B cell (primary cell): ENCODE data around the gene TARBP2. TPM values are rescaled to one million over a fixed set of nuclear protein-coding genes. Genes with fewer than 3 reads are reported as not detected.
A peak's percentile ranks its signal among the peaks of the same experiment; 100 is the strongest.

ENCODE experiments used
- ATAC-seq: fragments of 200-7000 bp; cut with Tn5 transposase; one replicate; pipeline ENCODE4 v1.10.0; 2021; ENCODE audit warnings: low read depth, mild to moderate bottlenecking, moderate number of reproducible peaks, moderate library complexity
- CTCF ChIA-PET: fragments of 350-600 bp; sonication (Branson Sonifier 250); formaldehyde crosslinking; loops from one replicate; lab custom pipeline; 2021; ENCODE audit warnings: antibody characterized with exemption, inconsistent platforms; lab: Charles Lee
- POLR2A ChIA-PET: fragments of 350-600 bp; sonication (Branson Sonifier 250); formaldehyde crosslinking; loops from one replicate; lab custom pipeline; 2021; ENCODE audit warnings: antibody characterized with exemption; lab: Charles Lee
- DNase-seq: peaks from one replicate; pipeline ENCODE4 v3.0.0; 2013
- H2AFZ ChIP-seq: 2 replicates; pipeline ENCODE4 v1.6.1; 2012; ENCODE audit warnings: mild to moderate bottlenecking, low read depth, low read length; ENCODE audit not compliant: insufficient read depth, poor library complexity, severe bottlenecking
- H3K27ac ChIP-seq, 2 donors: 1 replicate in 1 of 2; 2 replicates in 1 of 2; pipeline ENCODE4 v1.5.1; 2012 to 2013; ENCODE audit warnings: low read length in 2 of 2, mild to moderate bottlenecking in 2 of 2, moderate library complexity in 1 of 2
- H3K27me3 ChIP-seq, 4 experiments: fragments of 200-600 bp in 1 of 4; sonication (generic) in 1 of 4; replicated peaks in 1 of 4; 1 replicate in 2 of 4; 2 replicates in 2 of 4; pipeline versions ENCODE4 v1.6.1 to v1.7.0; 2013 to 2016; ENCODE audit warnings: low read length in 3 of 4, mild to moderate bottlenecking in 2 of 4, mixed read lengths in 1 of 4, moderate library complexity in 1 of 4; ENCODE audit not compliant: insufficient read depth in 4 of 4, control insufficient read depth in 3 of 4; ENCODE audit errors: control extremely low read depth in 1 of 4
- H3K36me3 ChIP-seq, 2 experiments: replicated peaks in 1 of 2; 1 replicate in 1 of 2; 2 replicates in 1 of 2; pipeline versions ENCODE4 v1.6.1 to v1.7.1; 2013; ENCODE audit warnings: low read length in 1 of 2; ENCODE audit not compliant: insufficient read depth in 2 of 2, control insufficient read depth in 1 of 2; ENCODE audit errors: control extremely low read depth in 1 of 2, extremely low read depth in 1 of 2
- H3K4me1 ChIP-seq, 2 donors: fragments of 200-600 bp in 1 of 2; sonication (generic) in 1 of 2; 1 replicate in 1 of 2; 2 replicates in 1 of 2; pipeline versions ENCODE4 v1.5.1 to v1.6.1; 2013 to 2017; ENCODE audit warnings: low read length in 2 of 2; ENCODE audit not compliant: control insufficient read depth in 2 of 2, insufficient read depth in 2 of 2
- H3K4me2 ChIP-seq: replicated peaks from 2 replicates; pipeline ENCODE3; 2012; ENCODE audit warnings: mild to moderate bottlenecking, low read depth, low read length; ENCODE audit not compliant: poor library complexity, severe bottlenecking
- H3K4me3 ChIP-seq, 5 experiments: fragments of 200-600 bp in 1 of 5; sonication (generic) in 1 of 5; 1 replicate in 3 of 5; 2 replicates in 2 of 5; pipeline versions ENCODE4 v1.5.1 to v1.7.0; 2011 to 2016; ENCODE audit warnings: low read length in 4 of 5, mild to moderate bottlenecking in 4 of 5, low read depth in 2 of 5, control low read depth in 1 of 5, moderate library complexity in 1 of 5; ENCODE audit not compliant: insufficient read depth in 1 of 5; ENCODE audit errors: control extremely low read depth in 1 of 5, extremely low read depth in 1 of 5
- H3K79me2 ChIP-seq: fragments of 200-600 bp; sonication (generic); one replicate; pipeline ENCODE4 v1.6.0; 2016; ENCODE audit warnings: low read length; ENCODE audit not compliant: control insufficient read depth, insufficient read depth
- H3K9ac ChIP-seq: fragments of 200-600 bp; sonication (generic); 2 replicates; pipeline ENCODE4 v1.6.1; 2017; ENCODE audit warnings: mild to moderate bottlenecking, low read length, moderate library complexity
- H3K9me3 ChIP-seq, 3 donors: one replicate each; pipeline versions ENCODE4 v1.6.1 to v1.7.1; 2013; ENCODE audit warnings: low read length in 2 of 3; ENCODE audit not compliant: control insufficient read depth in 2 of 3, insufficient read depth in 1 of 3; ENCODE audit errors: control extremely low read depth in 1 of 3
- H4K20me1 ChIP-seq: 2 replicates; pipeline ENCODE4 v1.6.0; 2012; ENCODE audit warnings: mild to moderate bottlenecking, low read length; ENCODE audit not compliant: insufficient read depth, control insufficient read depth, poor library complexity, severe bottlenecking
- H3K27ac Mint-ChIP-seq: one replicate; pipeline ENCODE4 v1.8.0; 2021; ENCODE audit warnings: mixed read lengths
- H3K27me3 Mint-ChIP-seq: one replicate; pipeline ENCODE4 v1.8.0; 2021; ENCODE audit warnings: mixed read lengths
- H3K4me1 Mint-ChIP-seq: one replicate; pipeline ENCODE4 v1.8.0; 2021; ENCODE audit warnings: mixed read lengths
- H3K4me3 Mint-ChIP-seq: one replicate; pipeline ENCODE4 v1.8.0; 2021; ENCODE audit warnings: mixed read lengths
- H3K9me3 Mint-ChIP-seq: one replicate; pipeline ENCODE4 v1.8.0; 2022; ENCODE audit warnings: mixed read lengths; ENCODE audit not compliant: insufficient read depth
- EZH2 ChIP-seq: IDR thresholded peaks from 2 replicates; pipeline ENCODE4 v1.6.1; 2012; ENCODE audit warnings: borderline replicate concordance, low read depth, mild to moderate bottlenecking, moderate library complexity, low read length; ENCODE audit not compliant: insufficient read depth, poor library complexity, severe bottlenecking
- WGBS: methylation state at CpG from one replicate; pipeline ENCODE4 v1.1.5; 2013; ENCODE audit warnings: missing lambda C conversion rate; ENCODE audit not compliant: insufficient coverage; 5-methylcytosine and 5-hydroxymethylcytosine counted together
- intact Hi-C: fragments of 100-400 bp; cut with micrococcal nuclease; formaldehyde crosslinking; loops from one replicate; pipeline ENCODE4 v1.10.0; 2022
- polyA plus RNA-seq: library from polyadenylated mRNA; depleted of rRNA; stranded (reverse); fragments of >200 nt; gene quantifications from 2 replicates; pipeline ENCODE4 v1.2.3, GENCODE V29; 2012
- total RNA-seq, 2 donors: library from RNA; stranded (reverse); fragments of 120-200 nt in 1 of 2; gene quantifications; 1 replicate in 1 of 2; 2 replicates in 1 of 2; pipeline versions ENCODE4 v1.2.3 to v1.2.4, GENCODE V29; 2013 to 2022
- TF ChIP-seq, protein P1 (sequence below): fragments of 200-600 bp; IDR thresholded peaks from one replicate; pipeline ENCODE4 v1.8.0; 2022; ENCODE audit warnings: antibody characterized with exemption, mild to moderate bottlenecking

The TARBP2 gene
- total and polyA plus RNA-seq, 2 donors (not counting 1 experiment from before 2014, with no cell fraction given): 41.6 to 47.2 TPM

DNA sequence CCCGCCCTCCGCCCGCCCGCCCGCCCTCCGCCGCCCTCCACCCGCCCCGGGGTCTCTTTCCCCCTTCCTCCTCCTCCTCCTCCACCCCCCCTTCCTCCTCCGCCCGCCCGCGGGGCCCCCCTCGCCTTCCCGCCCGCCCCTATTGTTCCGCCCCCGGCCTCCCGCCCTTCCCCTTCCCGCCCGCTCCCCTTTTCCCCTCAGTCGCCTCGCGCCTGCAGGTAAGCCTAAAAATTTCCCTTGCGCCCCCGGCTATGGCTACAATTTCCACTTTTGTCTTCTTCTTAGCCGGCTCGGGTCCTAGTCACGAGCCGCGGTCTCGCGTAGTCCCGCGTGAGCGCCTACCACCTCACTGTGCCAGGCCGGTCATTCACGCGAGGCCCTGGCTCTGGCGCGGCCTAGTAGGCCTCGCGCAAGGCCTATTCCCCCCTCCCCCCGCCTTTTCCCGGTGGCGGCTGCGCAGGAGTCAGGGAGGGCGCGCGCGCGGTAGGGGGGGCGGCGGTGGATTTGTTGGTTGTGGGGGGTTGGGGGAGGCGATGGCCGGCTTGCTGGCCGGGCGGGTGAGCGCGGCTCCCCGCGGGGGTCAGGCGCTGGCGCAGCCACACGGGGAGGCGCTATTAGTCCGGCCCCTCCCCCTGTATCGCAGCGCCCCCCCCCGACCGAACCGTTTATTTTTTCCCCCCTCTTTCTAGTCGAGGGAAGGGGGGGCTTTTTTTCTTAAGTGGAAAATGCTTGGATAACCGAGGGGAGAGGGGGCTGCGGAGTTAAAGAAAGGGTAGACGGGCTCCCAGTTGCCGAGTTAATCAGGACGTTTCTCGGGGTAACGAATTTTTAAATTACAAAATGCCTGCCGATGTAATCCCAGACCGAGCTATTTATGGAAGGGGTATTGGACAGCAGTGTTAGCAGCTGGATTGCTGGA is 48.7 kb upstream of the TARBP2 start:
- TF ChIP-seq, protein P1, sequence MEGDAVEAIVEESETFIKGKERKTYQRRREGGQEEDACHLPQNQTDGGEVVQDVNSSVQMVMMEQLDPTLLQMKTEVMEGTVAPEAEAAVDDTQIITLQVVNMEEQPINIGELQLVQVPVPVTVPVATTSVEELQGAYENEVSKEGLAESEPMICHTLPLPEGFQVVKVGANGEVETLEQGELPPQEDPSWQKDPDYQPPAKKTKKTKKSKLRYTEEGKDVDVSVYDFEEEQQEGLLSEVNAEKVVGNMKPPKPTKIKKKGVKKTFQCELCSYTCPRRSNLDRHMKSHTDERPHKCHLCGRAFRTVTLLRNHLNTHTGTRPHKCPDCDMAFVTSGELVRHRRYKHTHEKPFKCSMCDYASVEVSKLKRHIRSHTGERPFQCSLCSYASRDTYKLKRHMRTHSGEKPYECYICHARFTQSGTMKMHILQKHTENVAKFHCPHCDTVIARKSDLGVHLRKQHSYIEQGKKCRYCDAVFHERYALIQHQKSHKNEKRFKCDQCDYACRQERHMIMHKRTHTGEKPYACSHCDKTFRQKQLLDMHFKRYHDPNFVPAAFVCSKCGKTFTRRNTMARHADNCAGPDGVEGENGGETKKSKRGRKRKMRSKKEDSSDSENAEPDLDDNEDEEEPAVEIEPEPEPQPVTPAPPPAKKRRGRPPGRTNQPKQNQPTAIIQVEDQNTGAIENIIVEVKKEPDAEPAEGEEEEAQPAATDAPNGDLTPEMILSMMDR: peak; percentile 58
- TF ChIP-seq EZH2: no peak
- Histone ChIP-seq H3K79me2 (peaks cover 58% of the 10 kb centered on the region), H3K4me1 (peaks cover 15 to 20% of the 10 kb centered on the region in 2 donors), H3K4me3 (peak overlapping the region; percentile 67 to 92 (median 85)), H3K9ac (peak overlapping the region; percentile 97), H3K9me3 (no peaks in the 10 kb centered on the region), H3K36me3 (peaks cover 15 to 36% of the 10 kb centered on the region in 2 experiments), H3K27me3 (no peaks in the 10 kb centered on the region), H4K20me1 (peaks cover 56% of the 10 kb centered on the region), H3K27ac (peak overlapping the region; percentile 90 to 94), H3K4me2 (peak overlapping the region; percentile 78), H2AFZ (peak overlapping the region; percentile 10)
- intact Hi-C loops: loop anchor here (1.0 to 5.0 kb wide), 7 partner anchors 40 to 275 kb away; partner anchors contain the start of genes AAAS, CALCOCO1, CSAD and MYG1
- peak overlapping the region; percentile 99 for H3K27ac Mint-ChIP-seq
- ChIA-PET POLR2A (interaction anchor here (0.7 to 1.6 kb wide), 6 partner anchors 11 to 1361 kb away, joined by 3 to 7 read pairs (median 4); partner anchors contain the start of genes COPZ1 and PRR13), CTCF (interaction anchor here (0.7 to 1.7 kb wide), 4 partner anchors 12 to 237 kb away, joined by 3 to 5 read pairs (median 3); partner anchors contain the start of genes AAAS and SP1)
- H3K4me3 Mint-ChIP-seq: peak overlapping the region; percentile 97
- no peaks in the 10 kb centered on the region for H3K9me3 Mint-ChIP-seq
- peaks cover 27% of the 10 kb centered on the region for H3K4me1 Mint-ChIP-seq
- DNase-seq: peak; percentile 92
- no peaks in the 10 kb centered on the region for H3K27me3 Mint-ChIP-seq
- under 1% methylated on average over 27 of the region's 82 CpGs for WGBS
- ATAC-seq: peak; percentile 36
